Mesothelial cell of epicardium (in vitro differentiated cells): Measurements from ENCODE around the gene CHIC1. TPM values are rescaled to one million over a fixed set of nuclear protein-coding genes. Genes with fewer than 3 reads are reported as not detected.
"Not testable (repeated sequence)": the region's sequence is repeated elsewhere in the genome, so short reads cannot be mapped to it uniquely, and the experiment has no call there.

Experiments
- DNase-seq, 2 experiments: peaks; one replicate each; pipeline ENCODE4 v3.0.0; 2021; ENCODE audit warnings: low spot score in 2 of 2; ENCODE audit not compliant: unreplicated experiment in 2 of 2
- H3K27ac Mint-ChIP-seq: 2 replicates; pipeline ENCODE4 v1.8.0; 2021; ENCODE audit warnings: mixed read lengths
- H3K27me3 Mint-ChIP-seq: 2 replicates; pipeline ENCODE4 v1.8.0; 2021; ENCODE audit warnings: low read depth, mixed read lengths
- H3K36me3 Mint-ChIP-seq: 2 replicates; pipeline ENCODE4 v1.8.0; 2021; ENCODE audit warnings: mixed read lengths
- H3K4me1 Mint-ChIP-seq: 2 replicates; pipeline ENCODE4 v1.8.0; 2021; ENCODE audit warnings: mixed read lengths
- H3K4me3 Mint-ChIP-seq: 2 replicates; pipeline ENCODE4 v1.8.0; 2021; ENCODE audit warnings: mild to moderate bottlenecking, moderate library complexity, mixed read lengths
- H3K9me3 Mint-ChIP-seq: 2 replicates; pipeline ENCODE4 v1.8.0; 2021; ENCODE audit warnings: mixed read lengths
- CTCF ChIP-seq: fragments of 200-600 bp; sonication (generic); IDR thresholded peaks from one replicate; pipeline ENCODE4 v1.5.0; 2021; ENCODE audit warnings: antibody characterized with exemption; ENCODE audit not compliant: unreplicated experiment
- total RNA-seq: library from RNA; stranded (reverse); gene quantifications from 3 replicates; pipeline ENCODE4 v1.2.1, GENCODE V29; 2021

CHIC1 gene
- total RNA-seq, 1 donor from 2014 or later, result 11.8 TPM

GRCh38 chrX:73615022-73615421, 52.0 kb downstream of the CHIC1 start:
- no peak for DNase-seq
- peaks cover 50% of the 10 kb centered on the region for H3K36me3 Mint-ChIP-seq
- TF ChIP-seq CTCF, result no peak

DNA sequence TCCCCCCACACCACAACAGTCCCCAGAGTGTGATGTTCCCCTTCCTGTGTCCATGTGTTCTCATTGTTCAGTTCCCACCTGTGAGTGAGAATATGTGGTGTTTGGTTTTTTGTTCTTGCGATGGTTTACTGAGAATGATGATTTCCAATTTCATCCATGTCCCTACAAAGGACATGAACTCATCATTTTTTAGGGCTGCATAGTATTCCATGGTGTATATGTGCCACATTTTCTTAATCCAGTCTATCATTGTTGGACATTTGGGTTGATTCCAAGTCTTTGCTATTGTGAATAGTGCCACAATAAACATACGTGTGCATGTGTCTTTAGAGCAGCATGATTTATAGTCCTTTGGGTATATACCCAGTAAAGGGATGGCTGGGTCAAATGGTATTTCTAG, 78.7 kb downstream of the CHIC1 start:
- not testable (repeated sequence) for H3K27ac Mint-ChIP-seq, H3K4me1 Mint-ChIP-seq, H3K27me3 Mint-ChIP-seq, DNase-seq, H3K4me3 Mint-ChIP-seq
- Mint-ChIP-seq H3K36me3 (peaks cover 62% of the 10 kb centered on the region), H3K9me3 (peaks cover 71% of the 10 kb centered on the region)

More at GRCh38 chrX:73615022-73615421, 52.0 kb downstream of the CHIC1 start:
- Mint-ChIP-seq H3K4me3 (no peak overlapping the region), H3K27ac (no peak overlapping the region), H3K9me3 (peaks cover 65% of the 10 kb centered on the region), H3K4me1 (no peaks in the 10 kb centered on the region), H3K27me3 (no peaks in the 10 kb centered on the region)

DNA sequence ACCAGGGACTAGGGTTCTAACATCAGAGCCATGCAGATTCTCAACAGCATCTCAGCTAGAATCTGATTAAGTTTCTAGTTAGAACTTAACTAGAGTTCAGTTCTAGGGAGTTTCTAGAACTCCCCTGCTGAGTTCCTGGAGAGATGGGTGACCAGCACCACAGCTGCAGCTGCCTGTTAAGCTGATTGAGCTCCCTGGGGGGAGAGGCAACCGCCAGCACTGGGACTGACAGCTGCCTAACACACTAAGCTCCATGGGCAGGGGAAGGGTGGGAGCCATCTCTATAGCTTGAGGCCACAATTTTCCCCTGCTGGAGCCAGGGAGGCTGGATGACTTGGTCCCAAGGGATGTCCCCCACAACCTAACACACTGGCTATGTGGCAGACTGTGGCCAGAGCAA, 84.2 kb downstream of the CHIC1 start:
- no peaks in the 10 kb centered on the region for H3K4me1 Mint-ChIP-seq
- no peak for TF ChIP-seq CTCF
- no peaks in the 10 kb centered on the region for H3K27me3 Mint-ChIP-seq
- H3K4me3 Mint-ChIP-seq, result no peak overlapping the region
- H3K36me3 Mint-ChIP-seq, result peaks cover 28% of the 10 kb centered on the region
- no peak overlapping the region for H3K27ac Mint-ChIP-seq
- peaks cover 28% of the 10 kb centered on the region for H3K9me3 Mint-ChIP-seq
- DNase-seq, result no peak

- Mint-ChIP-seq H3K27ac (no peak overlapping the region), H3K4me3 (no peak overlapping the region), H3K36me3 (peaks cover 28% of the 10 kb centered on the region), H3K9me3 (peaks cover 28% of the 10 kb centered on the region), H3K27me3 (no peaks in the 10 kb centered on the region), H3K4me1 (no peaks in the 10 kb centered on the region)
- no peak for TF ChIP-seq CTCF
- DNase-seq, result no peak
Measured at GRCh38 chrX:73647632-73648322, 84.8 kb downstream of the CHIC1 start.

- not testable (repeated sequence) for H3K4me1 Mint-ChIP-seq, H3K27me3 Mint-ChIP-seq, DNase-seq, H3K27ac Mint-ChIP-seq, H3K4me3 Mint-ChIP-seq
- H3K36me3 Mint-ChIP-seq, result peaks cover 41% of the 10 kb centered on the region
- peaks cover 83% of the 10 kb centered on the region for H3K9me3 Mint-ChIP-seq
Measured at GRCh38 chrX:73661322-73661721, 98.3 kb downstream of the CHIC1 start.

GRCh38 chrX:73668779-73669178, 105.8 kb downstream of the CHIC1 start:
- no peak for DNase-seq
- no peak overlapping the region for H3K4me3 Mint-ChIP-seq
- no peak overlapping the region for H3K27ac Mint-ChIP-seq
- no peak for TF ChIP-seq CTCF
- peaks cover 64% of the 10 kb centered on the region for H3K9me3 Mint-ChIP-seq
- peaks cover 29% of the 10 kb centered on the region for H3K36me3 Mint-ChIP-seq
- no peaks in the 10 kb centered on the region for H3K4me1 Mint-ChIP-seq
- H3K27me3 Mint-ChIP-seq, result no peaks in the 10 kb centered on the region

- Mint-ChIP-seq H3K4me1 (no peaks in the 10 kb centered on the region), H3K4me3 (no peak overlapping the region), H3K36me3 (peaks cover 5% of the 10 kb centered on the region), H3K27ac (no peak overlapping the region), H3K27me3 (no peaks in the 10 kb centered on the region), H3K9me3 (peaks cover 19% of the 10 kb centered on the region)
- TF ChIP-seq CTCF, result no peak
- no peak for DNase-seq
Measured at GRCh38 chrX:73681408-73681807, 118.4 kb downstream of the CHIC1 start.
